GM19035 (cell line): Measurements from ENCODE around the gene PRKAG2.
"Not testable (repeated sequence)": the region's sequence is repeated elsewhere in the genome, so short reads cannot be mapped to it uniquely, and the experiment has no call there.

ENCODE experiments used
- ATAC-seq: cut with Tn5 transposase; IDR thresholded peaks from one replicate; pipeline ENCODE4 v1.9.1; 2021; ENCODE audit not compliant: unreplicated experiment

The PRKAG2 gene

GRCh38 chr7:151600331-151600730, 276.6 kb downstream of the PRKAG2 start:
- ATAC-seq, result no peak

- no peak for ATAC-seq
Measured at GRCh38 chr7:151599401-151600227, 277.3 kb downstream of the PRKAG2 start.

- no peak for ATAC-seq
Measured at GRCh38 chr7:151597541-151598444, 279.1 kb downstream of the PRKAG2 start.

GRCh38 chr7:151595702-151596350, 281.1 kb downstream of the PRKAG2 start:
- no peak for ATAC-seq

GRCh38 chr7:151592868-151593486, 283.9 kb downstream of the PRKAG2 start:
- no peak for ATAC-seq

GRCh38 chr7:151592330-151592729, 284.6 kb downstream of the PRKAG2 start:
- no peak for ATAC-seq

GRCh38 chr7:151591866-151592265, 285.0 kb downstream of the PRKAG2 start:
- no peak for ATAC-seq

GRCh38 chr7:151590850-151591771, 285.8 kb downstream of the PRKAG2 start:
- no peak for ATAC-seq

- peak; percentile 85 for ATAC-seq
Measured at GRCh38 chr7:151590071-151590849, 286.7 kb downstream of the PRKAG2 start.

GRCh38 chr7:151588982-151589381, 287.9 kb downstream of the PRKAG2 start:
- ATAC-seq, result no peak

GRCh38 chr7:151586531-151587260, 290.2 kb downstream of the PRKAG2 start:
- ATAC-seq, result no peak

GRCh38 chr7:151585744-151586393, 291.0 kb downstream of the PRKAG2 start:
- no peak for ATAC-seq

- no peak for ATAC-seq
Measured at GRCh38 chr7:151581741-151582140, 295.2 kb downstream of the PRKAG2 start.

- ATAC-seq, result no peak
Measured at GRCh38 chr7:151579644-151580043, 297.3 kb downstream of the PRKAG2 start.

- no peak for ATAC-seq
Measured at GRCh38 chr7:151575410-151575809, 301.5 kb downstream of the PRKAG2 start.

- ATAC-seq, result not testable (repeated sequence)
Measured at GRCh38 chr7:151573046-151573445, 303.9 kb downstream of the PRKAG2 start.

- ATAC-seq, result no peak
Measured at GRCh38 chr7:151572136-151572535, 304.8 kb downstream of the PRKAG2 start.

- ATAC-seq, result no peak
Measured at GRCh38 chr7:151571471-151571870, 305.4 kb downstream of the PRKAG2 start.
